ENCODE results near the gene KCTD2.

KCTD2 gene

DNA sequence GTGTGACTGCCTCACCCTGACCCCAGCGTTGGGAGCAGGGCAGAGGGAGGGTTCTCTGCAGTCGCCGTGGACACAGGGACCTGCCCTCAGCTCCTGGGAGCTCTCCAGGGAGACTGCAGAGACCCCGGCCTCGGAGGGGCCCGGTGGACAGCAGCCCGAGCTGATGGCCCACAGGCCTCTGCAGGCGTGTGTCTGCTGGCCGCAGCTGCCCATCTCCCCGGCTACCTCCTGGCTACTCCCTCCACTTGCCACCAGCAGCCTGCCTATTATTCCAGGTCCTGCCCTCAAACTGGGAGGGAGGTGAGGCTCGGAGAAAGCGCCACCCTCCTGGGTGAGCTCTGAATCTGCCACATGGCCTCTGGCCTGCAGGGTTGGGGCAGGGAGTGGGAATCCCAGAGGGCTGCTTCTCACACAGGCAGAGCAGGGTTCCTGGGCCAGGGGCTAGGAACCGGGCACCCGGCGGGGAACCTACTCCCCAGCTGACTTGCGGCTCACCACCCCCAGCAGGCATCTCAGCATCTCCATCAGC lies 47.9 kb downstream of the KCTD2 start:
- no peak for TF ChIP-seq CTCF (IDR thresholded peaks at IDR 0.05)
- Histone ChIP-seq H3K27ac (no peak overlapping the region), H3K4me3 (no peak overlapping the region)
- no peak for DNase-seq (ENCODE audit: low spot score)

DNA sequence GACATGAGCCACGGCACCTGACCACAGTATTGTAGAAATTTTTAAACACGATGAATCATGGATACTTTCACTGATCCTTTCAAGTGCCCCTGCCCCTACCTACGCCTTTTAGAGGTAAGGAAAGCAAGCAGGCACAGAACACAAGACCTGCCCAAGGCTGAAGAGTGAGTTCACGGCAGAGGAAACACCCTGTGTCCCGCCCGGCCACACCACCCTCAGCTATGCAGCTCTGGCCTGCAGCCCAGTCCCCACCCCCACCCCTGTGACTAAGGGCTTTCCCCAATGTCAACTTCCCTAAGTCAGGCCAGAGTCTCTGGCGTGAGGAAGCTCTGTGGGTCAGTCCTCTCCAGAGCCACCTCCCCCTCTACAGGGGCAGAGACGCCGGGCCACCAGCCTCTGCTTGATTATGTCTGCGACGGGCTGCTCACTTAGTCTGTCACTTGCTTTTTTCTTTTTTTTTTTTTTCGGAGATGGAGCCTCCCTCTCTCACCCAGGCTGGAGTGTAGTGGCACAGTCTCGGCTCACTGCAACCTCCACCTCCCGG lies 49.1 kb downstream of the KCTD2 start:
- H3K4me3 ChIP-seq, result no peak overlapping the region
- DNase-seq (ENCODE audit: low spot score), result no peak
- no peak for TF ChIP-seq CTCF (IDR thresholded peaks at IDR 0.05)
- H3K27ac ChIP-seq, result peak overlapping the region in 1 of 2 donors; percentile 34

DNA sequence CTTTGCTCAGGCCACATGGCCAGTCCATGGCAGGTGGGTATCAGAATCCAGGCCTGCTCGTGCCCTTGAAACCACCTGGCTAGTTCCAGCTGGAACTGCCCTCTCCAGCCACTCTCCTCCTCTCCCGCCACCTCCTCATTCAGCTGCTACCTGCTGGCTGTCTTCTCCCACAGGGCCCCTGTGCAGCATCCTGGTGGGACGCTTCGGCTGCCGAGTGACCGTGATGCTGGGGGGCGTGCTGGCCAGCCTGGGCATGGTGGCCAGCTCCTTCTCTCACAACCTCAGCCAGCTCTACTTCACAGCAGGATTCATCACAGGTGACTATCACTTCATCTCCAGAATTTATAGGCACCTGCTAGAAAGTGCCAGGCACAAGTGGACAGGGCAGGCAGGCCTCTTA lies 50.8 kb downstream of the KCTD2 start:
- DNase-seq (ENCODE audit: low spot score), result no peak
- TF ChIP-seq CTCF (IDR thresholded peaks at IDR 0.05), result no peak
- no peak overlapping the region for H3K27ac ChIP-seq
- no peak overlapping the region for H3K4me3 ChIP-seq

- H3K4me3 ChIP-seq, result no peak overlapping the region
- no peak for TF ChIP-seq CTCF (IDR thresholded peaks at IDR 0.05)
- DNase-seq (ENCODE audit: low spot score), result no peak
- H3K27ac ChIP-seq, result no peak overlapping the region
Observed at GRCh38 chr17:75098861-75099260, 51.8 kb downstream of the KCTD2 start.

DNA sequence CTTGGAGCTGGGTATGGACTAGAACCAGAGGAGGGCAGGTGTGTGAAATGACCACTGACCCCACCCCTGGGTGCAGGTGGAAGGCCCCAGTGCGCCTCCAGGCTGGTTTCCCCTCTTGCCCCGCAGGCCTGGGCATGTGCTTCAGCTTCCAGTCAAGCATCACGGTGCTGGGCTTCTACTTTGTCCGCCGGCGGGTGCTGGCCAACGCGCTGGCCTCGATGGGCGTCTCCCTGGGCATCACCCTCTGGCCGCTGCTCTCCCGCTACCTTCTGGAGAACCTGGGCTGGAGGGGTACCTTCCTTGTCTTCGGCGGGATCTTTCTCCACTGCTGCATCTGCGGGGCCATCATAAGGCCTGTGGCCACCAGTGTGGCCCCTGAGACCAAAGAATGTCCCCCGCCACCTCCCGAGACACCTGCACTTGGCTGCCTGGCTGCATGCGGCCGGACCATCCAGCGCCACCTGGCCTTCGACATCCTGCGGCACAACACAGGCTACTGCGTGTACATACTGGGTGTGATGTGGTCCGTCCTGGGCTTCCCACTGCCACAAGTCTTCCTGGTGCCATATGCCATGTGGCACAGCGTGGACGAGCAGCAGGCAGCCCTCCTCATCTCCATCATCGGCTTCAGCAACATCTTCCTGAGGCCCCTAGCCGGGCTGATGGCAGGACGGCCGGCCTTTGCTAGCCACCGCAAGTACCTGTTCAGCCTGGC lies 53.0 kb downstream of the KCTD2 start:
- no peak overlapping the region for H3K4me3 ChIP-seq
- TF ChIP-seq CTCF (IDR thresholded peaks at IDR 0.05), result no peak
- DNase-seq (ENCODE audit: low spot score), result no peak

DNA sequence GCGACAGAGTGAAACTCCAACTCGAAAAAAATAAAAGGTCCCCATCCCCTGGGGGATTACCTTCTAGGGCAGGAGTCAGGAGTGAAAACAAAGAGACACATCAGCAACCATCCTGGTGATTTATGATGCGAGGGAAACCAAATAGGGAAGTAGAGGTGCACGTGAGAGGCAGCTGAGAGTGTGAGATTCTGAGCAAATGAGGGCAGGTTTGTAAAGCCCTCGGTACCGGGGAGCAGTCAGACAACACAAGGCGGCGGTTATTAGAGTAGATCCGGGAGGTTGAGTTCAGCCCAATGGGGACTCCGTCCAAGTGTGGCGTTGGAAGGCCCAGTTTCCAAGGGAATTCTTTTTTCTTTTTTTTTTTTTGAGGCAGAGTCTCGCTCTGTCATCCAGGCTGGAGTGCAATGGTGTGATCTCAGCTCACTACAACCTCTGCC lies 55.4 kb downstream of the KCTD2 start:
- TF ChIP-seq CTCF (IDR thresholded peaks at IDR 0.05), result no peak
- H3K4me3 ChIP-seq, result no peak overlapping the region
- DNase-seq (ENCODE audit: low spot score), result no peak
- no peak overlapping the region for H3K27ac ChIP-seq

More for the DNA sequence above, 53.0 kb downstream of the KCTD2 start:
- no peak overlapping the region for H3K27ac ChIP-seq

All from coronary artery (tissue), 2 donors.